IMR-90 (cell line): ENCODE measurements around the gene ADRA2C. TPM values are rescaled to one million over a fixed set of nuclear protein-coding genes. Genes with fewer than 3 reads are reported as not detected.
A peak's percentile ranks its signal among the peaks of the same experiment; 100 is the strongest.

ENCODE experiments used
- ATAC-seq: fragments of 200-7000 bp; cut with Tn5 transposase; 2 replicates; pipeline ENCODE4 v1.9.1; 2020; ENCODE audit warnings: low read depth, mild to moderate bottlenecking, moderate library complexity
- BruUV-seq: library from RNA; stranded (reverse); fragments of 400-500 nt; replicated peaks from 2 replicates; lab custom pipeline; 2021; lab: Mats Ljungman, UMichigan
- CTCF ChIA-PET: fragments of 300-600 bp; formaldehyde crosslinking; extraction: SDS; loops from one replicate; lab custom pipeline; 2021; ENCODE audit warnings: antibody characterized with exemption; lab: Yijun Ruan, JAX
- POLR2A ChIA-PET: fragments of 300-600 bp; sonication (Branson Sonifier 250); formaldehyde crosslinking; loops from one replicate; lab custom pipeline; 2022; ENCODE audit warnings: antibody characterized with exemption; ENCODE audit not compliant: unreplicated experiment; lab: Charles Lee
- DNase-seq: peaks from one replicate; pipeline ENCODE4 v3.0.0; 2013
- H2AFZ ChIP-seq: replicated peaks from 2 replicates; pipeline ENCODE3; 2013; ENCODE audit warnings: low read length, mild to moderate bottlenecking; ENCODE audit not compliant: poor library complexity
- H2AK5ac ChIP-seq: 2 replicates; pipeline ENCODE4 v1.6.1; 2013; ENCODE audit warnings: low read depth, low read length, inconsistent platforms
- H2AK9ac ChIP-seq: replicated peaks from 2 replicates; pipeline ENCODE3; 2013; ENCODE audit warnings: mild to moderate bottlenecking, low read depth, low read length, moderate library complexity; ENCODE audit not compliant: poor library complexity
- H2BK120ac ChIP-seq: 2 replicates; pipeline ENCODE4 v1.6.1; 2013; ENCODE audit warnings: low read depth, low read length, inconsistent platforms
- H2BK15ac ChIP-seq: 3 replicates; pipeline ENCODE4 v1.6.1; 2013; ENCODE audit warnings: low read depth, low read length, inconsistent platforms
- H2BK20ac ChIP-seq: 2 replicates; pipeline ENCODE4 v1.6.1; 2013; ENCODE audit warnings: low read depth, mild to moderate bottlenecking, inconsistent platforms, low read length, moderate library complexity
- H2BK5ac ChIP-seq: 2 replicates; pipeline ENCODE4 v1.6.1; 2013; ENCODE audit warnings: mild to moderate bottlenecking, low read depth, low read length, inconsistent platforms; ENCODE audit not compliant: poor library complexity, severe bottlenecking
- H3K14ac ChIP-seq: replicated peaks from 2 replicates; pipeline ENCODE4 v1.6.1; 2013; ENCODE audit warnings: low read depth, low read length, inconsistent platforms
- H3K18ac ChIP-seq: 2 replicates; pipeline ENCODE4 v1.6.1; 2013; ENCODE audit warnings: low read depth, low read length, control low read depth
- H3K23ac ChIP-seq: 2 replicates; pipeline ENCODE4 v1.6.1; 2013; ENCODE audit warnings: low read depth, low read length, inconsistent platforms
- H3K27ac ChIP-seq: 2 replicates; pipeline ENCODE4 v1.5.1; 2013; ENCODE audit warnings: mild to moderate bottlenecking, control low read depth, low read length; ENCODE audit not compliant: insufficient read depth
- H3K27me3 ChIP-seq: 2 replicates; pipeline ENCODE4 v1.6.1; 2013; ENCODE audit warnings: low read length; ENCODE audit not compliant: control insufficient read depth, insufficient read depth
- H3K36me3 ChIP-seq: 2 replicates; pipeline ENCODE4 v1.6.1; 2013; ENCODE audit warnings: low read length, mixed read lengths; ENCODE audit not compliant: control insufficient read depth, insufficient read depth
- H3K4ac ChIP-seq: 2 replicates; pipeline ENCODE4 v1.6.1; 2013; ENCODE audit warnings: low read depth, low read length, inconsistent platforms
- H3K4me1 ChIP-seq: 2 replicates; pipeline ENCODE4 v1.6.1; 2013; ENCODE audit warnings: low read length, mixed read lengths; ENCODE audit not compliant: control insufficient read depth, insufficient read depth
- H3K4me2 ChIP-seq: 2 replicates; pipeline ENCODE4 v1.6.1; 2013; ENCODE audit warnings: low read depth, mild to moderate bottlenecking, control low read depth, low read length, moderate library complexity
- H3K4me3 ChIP-seq: 2 replicates; pipeline ENCODE4 v1.5.1; 2013; ENCODE audit warnings: low read depth, mild to moderate bottlenecking, control low read depth, low read length, moderate library complexity; ENCODE audit not compliant: insufficient read depth
- H3K56ac ChIP-seq: 2 replicates; pipeline ENCODE4 v1.6.1; 2013; ENCODE audit warnings: low read length, inconsistent platforms; ENCODE audit not compliant: insufficient read depth; ENCODE audit errors: extremely low read depth
- H3K79me1 ChIP-seq, 2 experiments: 2 replicates each; pipeline ENCODE4 v1.6.1; 2013; ENCODE audit warnings: low read length in 2 of 2, inconsistent platforms in 1 of 2, low read depth in 1 of 2
- H3K9ac ChIP-seq: 2 replicates; pipeline ENCODE4 v1.6.1; 2013; ENCODE audit warnings: low read depth, low read length, control low read depth
- H3K9me1 ChIP-seq: 2 replicates; pipeline ENCODE4 v1.6.1; 2013; ENCODE audit warnings: low read length, inconsistent platforms; ENCODE audit not compliant: insufficient read depth
- H3K9me3 ChIP-seq: 2 replicates; pipeline ENCODE4 v1.6.1; 2013; ENCODE audit warnings: low read length; ENCODE audit not compliant: control insufficient read depth, insufficient read depth
- H4K20me1 ChIP-seq: 2 replicates; pipeline ENCODE4 v1.6.1; 2013; ENCODE audit warnings: low read length, inconsistent platforms; ENCODE audit not compliant: insufficient read depth
- H4K5ac ChIP-seq: 2 replicates; pipeline ENCODE4 v1.6.1; 2013; ENCODE audit warnings: mild to moderate bottlenecking, low read depth, low read length, control low read depth
- H4K8ac ChIP-seq, 2 experiments: 2 replicates each; pipeline ENCODE4 v1.6.1; 2013; ENCODE audit warnings: low read depth in 2 of 2, low read length in 2 of 2, control low read depth in 1 of 2, inconsistent platforms in 1 of 2
- H4K91ac ChIP-seq: 2 replicates; pipeline ENCODE4 v1.6.1; 2013; ENCODE audit warnings: low read depth, low read length, inconsistent platforms; ENCODE audit not compliant: insufficient read depth
- CHD1 ChIP-seq: IDR thresholded peaks from 2 replicates; pipeline ENCODE4 v1.6.1; 2012; ENCODE audit warnings: low read depth, low read length, improper control_type of control experiment
- WGBS, 2 experiments: methylation state at CpG; one replicate each; pipeline versions ENCODE4 v1.1.5 to v1.1.7; 2013; ENCODE audit warnings: missing lambda C conversion rate in 2 of 2; ENCODE audit not compliant: insufficient read length in 1 of 2; ENCODE audit errors: extremely low coverage in 2 of 2; 5-methylcytosine and 5-hydroxymethylcytosine counted together
- dilution Hi-C: fragments of 300-500 bp; cut with HindIII; formaldehyde crosslinking; loops from one replicate; pipeline ENCODE4 v1.14.3; 2018; ENCODE audit warnings: low sequenced_read_pairs; ENCODE audit not compliant: unreplicated experiment
- in situ Hi-C: fragments of 300-500 bp; cut with MboI; formaldehyde crosslinking; loops from 3 replicates; pipeline ENCODE4 v1.14.3; 2019; ENCODE audit warnings: low sequenced_read_pairs, inconsistent platforms, mixed read lengths
- intact Hi-C: fragments of 100-400 bp; cut with micrococcal nuclease; formaldehyde crosslinking; loops from 2 replicates; pipeline ENCODE4 v1.10.0; 2022
- polyA plus RNA-seq, 3 experiments: library from polyadenylated mRNA; depleted of rRNA; stranded (reverse); fragments of >200 nt; gene quantifications; 2 replicates each; pipeline ENCODE4 v1.2.3, GENCODE V29; 2012; ENCODE audit warnings: low replicate concordance in 1 of 3
- total RNA-seq: library from RNA; depleted of rRNA; stranded (reverse); fragments of >200 nt; gene quantifications from 2 replicates; pipeline ENCODE4 v1.2.3, GENCODE V29; 2012
- TF ChIP-seq, protein P1 (sequence below): fragments of 150-350 bp; IDR thresholded peaks from 2 replicates; pipeline ENCODE4 v1.6.1; 2017; ENCODE audit warnings: mild to moderate bottlenecking, antibody characterized with exemption, low read length, low read depth

The ADRA2C gene
- total and polyA plus RNA-seq, 2 of the 4 experiments (the other 2 are of a cell fraction) = under 0.01 to 0.14 TPM

DNA sequence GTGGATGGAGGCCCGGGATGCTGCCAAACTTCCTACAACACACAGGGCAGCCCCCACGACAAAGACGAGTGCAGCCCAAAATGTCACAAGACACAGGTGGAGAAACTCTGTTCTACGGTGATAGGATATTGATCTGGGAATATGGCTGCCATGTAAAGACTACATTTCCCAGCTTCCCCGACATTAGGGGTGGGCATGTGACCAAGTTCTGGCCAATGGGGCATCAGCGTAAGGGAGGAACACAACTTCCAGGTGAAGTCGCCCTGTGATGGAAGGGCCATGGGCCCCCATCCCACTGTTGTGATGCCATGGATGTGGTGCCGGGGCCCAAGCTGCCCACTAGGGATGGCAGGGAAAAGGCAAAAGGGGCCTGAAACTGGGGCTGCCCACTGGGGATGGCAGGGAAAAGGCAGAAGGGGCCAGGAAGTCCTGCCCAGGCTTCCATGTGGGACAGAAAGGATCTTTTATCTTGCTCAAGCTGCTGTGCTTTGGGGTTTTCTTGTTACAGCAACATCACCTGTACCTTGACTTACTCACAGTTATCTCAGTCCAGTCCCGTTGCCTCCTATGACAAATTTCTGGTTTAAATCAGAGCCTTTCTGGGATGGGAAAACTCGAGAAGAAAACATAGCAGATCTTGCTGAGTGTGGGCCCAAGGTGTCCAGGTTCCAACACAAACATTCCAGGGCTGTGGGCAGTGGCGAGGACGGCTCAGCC, 9.7 kb upstream of the ADRA2C start:
- Histone ChIP-seq H3K23ac (no peak overlapping the region), H4K20me1 (no peaks in the 10 kb centered on the region), H2BK5ac (no peak overlapping the region), H3K56ac (no peak overlapping the region), H2BK120ac (no peak overlapping the region), H3K14ac (no peak overlapping the region), H2BK15ac (no peak overlapping the region), H3K36me3 (no peaks in the 10 kb centered on the region), H2AK5ac (no peak overlapping the region), H3K79me1 (no peaks in the 10 kb centered on the region), H2AFZ (no peak overlapping the region), H3K27me3 (peaks cover 41% of the 10 kb centered on the region), H3K9me1 (no peaks in the 10 kb centered on the region), H2BK20ac (no peak overlapping the region), H3K9me3 (no peaks in the 10 kb centered on the region), H3K4me2 (no peak overlapping the region), H3K4me1 (no peaks in the 10 kb centered on the region), H3K4ac (no peak overlapping the region), H4K5ac (no peak overlapping the region), H2AK9ac (no peak overlapping the region), H4K91ac (no peak overlapping the region), H3K27ac (no peak overlapping the region), H4K8ac (no peak overlapping the region), H3K4me3 (no peak overlapping the region), H3K18ac (no peak overlapping the region), H3K9ac (no peak overlapping the region)
- no peak for TF ChIP-seq CHD1
- TF ChIP-seq, protein P1, sequence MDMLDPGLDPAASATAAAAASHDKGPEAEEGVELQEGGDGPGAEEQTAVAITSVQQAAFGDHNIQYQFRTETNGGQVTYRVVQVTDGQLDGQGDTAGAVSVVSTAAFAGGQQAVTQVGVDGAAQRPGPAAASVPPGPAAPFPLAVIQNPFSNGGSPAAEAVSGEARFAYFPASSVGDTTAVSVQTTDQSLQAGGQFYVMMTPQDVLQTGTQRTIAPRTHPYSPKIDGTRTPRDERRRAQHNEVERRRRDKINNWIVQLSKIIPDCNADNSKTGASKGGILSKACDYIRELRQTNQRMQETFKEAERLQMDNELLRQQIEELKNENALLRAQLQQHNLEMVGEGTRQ = peak; percentile 85
- ChIA-PET POLR2A (no interaction called here), CTCF (no interaction called here)
- intact Hi-C loops = no loop called here
- dilution Hi-C loops = no loop called here
- DNase-seq (no peak), ATAC-seq (no peak)
- no TSS peak for BruUV-seq
- in situ Hi-C loops = no loop called here
- 76% methylated on average over 3 of the region's 12 CpGs; no CpG with 5 or more reads in 1 of the 2 experiments for WGBS, 2 experiments
